Natural killer cell (primary cell): Measurements from ENCODE around the gene AIMP2. TPM values are rescaled to one million over a fixed set of nuclear protein-coding genes. Genes with fewer than 3 reads are reported as not detected.

Experiments used
- ATAC-seq, 3 donors: fragments of 150-1000 bp in 2 of 3; fragments of 200-7000 bp in 1 of 3; cut with Tn5 transposase; 1 replicate in 1 of 3; 2 replicates in 2 of 3; pipeline ENCODE4 v1.10.0; 2021; ENCODE audit warnings: mild to moderate bottlenecking in 2 of 3, moderate library complexity in 2 of 3
- DNase-seq, 2 donors: peaks; one replicate each; pipeline versions ENCODE4 v3.0.0 to v3.0.0-alpha.2; 2013 to 2021; ENCODE audit warnings: mixed read lengths in 1 of 2
- H3K27ac ChIP-seq: one replicate; pipeline ENCODE4 v1.5.1; 2013; ENCODE audit warnings: mild to moderate bottlenecking, low read length
- H3K27me3 ChIP-seq: one replicate; pipeline ENCODE4 v1.6.1; 2013; ENCODE audit warnings: low read length; ENCODE audit not compliant: control insufficient read depth, insufficient read depth
- H3K36me3 ChIP-seq: one replicate; pipeline ENCODE4 v1.6.1; 2013; ENCODE audit warnings: low read length; ENCODE audit not compliant: control insufficient read depth, insufficient read depth
- H3K4me1 ChIP-seq: one replicate; pipeline ENCODE4 v1.6.1; 2013; ENCODE audit warnings: low read length; ENCODE audit not compliant: control insufficient read depth, insufficient read depth
- H3K4me3 ChIP-seq: one replicate; pipeline ENCODE4 v1.5.1; 2013; ENCODE audit warnings: low read length
- H3K9me3 ChIP-seq: one replicate; pipeline ENCODE4 v1.6.1; 2013; ENCODE audit warnings: low read length; ENCODE audit not compliant: control insufficient read depth, insufficient read depth
- H3K27ac Mint-ChIP-seq, 2 donors: one replicate each; pipeline ENCODE4 v1.8.0; 2022; ENCODE audit warnings: mild to moderate bottlenecking in 2 of 2, mixed read lengths in 2 of 2, moderate library complexity in 1 of 2
- H3K27me3 Mint-ChIP-seq, 2 donors: one replicate each; pipeline ENCODE4 v1.8.0; 2022; ENCODE audit warnings: low read depth in 2 of 2, mixed read lengths in 2 of 2
- H3K36me3 Mint-ChIP-seq: one replicate; pipeline ENCODE4 v1.8.0; 2022; ENCODE audit warnings: mixed read lengths
- H3K4me1 Mint-ChIP-seq, 2 donors: one replicate each; pipeline ENCODE4 v1.8.0; 2022; ENCODE audit warnings: mixed read lengths in 2 of 2
- H3K4me3 Mint-ChIP-seq: one replicate; pipeline ENCODE4 v1.8.0; 2022; ENCODE audit warnings: mild to moderate bottlenecking, moderate library complexity, mixed read lengths
- H3K9me3 Mint-ChIP-seq, 2 donors: one replicate each; pipeline ENCODE4 v1.8.0; 2022; ENCODE audit warnings: mixed read lengths in 2 of 2
- CTCF ChIP-seq: fragments of 200-600 bp; IDR thresholded peaks from one replicate; pipeline ENCODE4 v1.8.0; 2022; ENCODE audit warnings: antibody characterized with exemption
- WGBS: methylation state at CpG from one replicate; pipeline ENCODE4 v1.1.7; 2013; ENCODE audit warnings: missing lambda C conversion rate; ENCODE audit not compliant: insufficient coverage; 5-methylcytosine and 5-hydroxymethylcytosine counted together
- intact Hi-C: fragments of 100-400 bp; cut with micrococcal nuclease; formaldehyde crosslinking; loops from one replicate; pipeline ENCODE4 v1.14.2; 2022
- total RNA-seq, 4 donors: library from RNA; stranded (reverse); fragments of 120-200 nt in 1 of 4; gene quantifications; one replicate each; pipeline versions ENCODE4 v1.2.3 to v1.2.4, GENCODE V29; 2013 to 2022

Gene AIMP2
- total RNA-seq, 3 donors from 2014 or later (not counting 1 experiment from before 2014, with no cell fraction given): 7.2 to 11.1 (median 8.1) TPM

- Mint-ChIP-seq H3K27me3 (no peaks in the 10 kb centered on the region), H3K4me1 (no peaks in the 10 kb centered on the region), H3K36me3 (no peaks in the 10 kb centered on the region), H3K9me3 (no peaks in the 10 kb centered on the region), H3K27ac (no peak overlapping the region), H3K4me3 (no peak overlapping the region)
- Histone ChIP-seq H3K36me3 (peaks cover 39% of the 10 kb centered on the region), H3K4me1 (no peaks in the 10 kb centered on the region), H3K27me3 (no peaks in the 10 kb centered on the region), H3K4me3 (no peak overlapping the region), H3K27ac (no peak overlapping the region), H3K9me3 (no peaks in the 10 kb centered on the region)
- intact Hi-C loops: no loop called here
- WGBS: 96% methylated on average over 8 of the region's 8 CpGs
- DNase-seq (no peak), ATAC-seq (no peak)
- TF ChIP-seq CTCF: no peak
Observed at GRCh38 chr7:6016653-6016966, 7.5 kb downstream of the AIMP2 start.

- DNase-seq (no peak), ATAC-seq (no peak)
- Histone ChIP-seq H3K36me3 (peaks cover 64% of the 10 kb centered on the region), H3K4me3 (no peak overlapping the region), H3K9me3 (no peaks in the 10 kb centered on the region), H3K27me3 (no peaks in the 10 kb centered on the region), H3K4me1 (peaks cover 7% of the 10 kb centered on the region), H3K27ac (no peak overlapping the region)
- H3K4me1 Mint-ChIP-seq: peaks cover 11 to 14% of the 10 kb centered on the region in 2 donors
- H3K27ac Mint-ChIP-seq: peak overlapping the region; percentile 14 to 64
- H3K27me3 Mint-ChIP-seq: no peaks in the 10 kb centered on the region
- TF ChIP-seq CTCF: no peak
- H3K36me3 Mint-ChIP-seq: peaks cover 22% of the 10 kb centered on the region
- 98% methylated on average over 10 of the region's 11 CpGs for WGBS
- no peaks in the 10 kb centered on the region for H3K9me3 Mint-ChIP-seq
- intact Hi-C loops: no loop called here
- no peak overlapping the region for H3K4me3 Mint-ChIP-seq
Observed at GRCh38 chr7:6020371-6021286, 11.6 kb downstream of the AIMP2 start.

- DNase-seq: no peak
- Mint-ChIP-seq H3K4me3 (no peak overlapping the region), H3K27ac (peak overlapping the region in 1 of 2 donors; percentile 50), H3K4me1 (peaks cover 28 to 34% of the 10 kb centered on the region in 2 donors), H3K9me3 (no peaks in the 10 kb centered on the region), H3K36me3 (peaks cover 22% of the 10 kb centered on the region), H3K27me3 (no peaks in the 10 kb centered on the region)
- Histone ChIP-seq H3K27me3 (no peaks in the 10 kb centered on the region), H3K36me3 (peaks cover 55% of the 10 kb centered on the region), H3K4me3 (no peak overlapping the region), H3K9me3 (no peaks in the 10 kb centered on the region), H3K4me1 (peaks cover 28% of the 10 kb centered on the region), H3K27ac (no peak overlapping the region)
- no peak for TF ChIP-seq CTCF
- WGBS: 100% methylated on average over 2 of the region's 3 CpGs
- intact Hi-C loops: no loop called here
- no peak for ATAC-seq
Observed at GRCh38 chr7:6022707-6023106, 13.6 kb downstream of the AIMP2 start.
